Activated naive CD8-positive, alpha-beta T cell (primary cell): Measurements from ENCODE around the gene PLEKHH2.

Source experiments
- H3K27ac Mint-ChIP-seq: one replicate; pipeline ENCODE4 v1.8.0; 2021; ENCODE audit warnings: mixed read lengths
- H3K27me3 Mint-ChIP-seq: one replicate; pipeline ENCODE4 v1.8.0; 2021; ENCODE audit warnings: mixed read lengths
- H3K36me3 Mint-ChIP-seq: one replicate; pipeline ENCODE4 v1.8.0; 2021; ENCODE audit warnings: mixed read lengths
- H3K4me1 Mint-ChIP-seq: one replicate; pipeline ENCODE4 v1.8.0; 2021; ENCODE audit warnings: low read depth, mixed read lengths
- H3K4me3 Mint-ChIP-seq: one replicate; pipeline ENCODE4 v1.8.0; 2021; ENCODE audit warnings: mild to moderate bottlenecking, mixed read lengths
- H3K9me3 Mint-ChIP-seq: one replicate; pipeline ENCODE4 v1.8.0; 2021; ENCODE audit warnings: low read depth, mixed read lengths

The PLEKHH2 gene

DNA sequence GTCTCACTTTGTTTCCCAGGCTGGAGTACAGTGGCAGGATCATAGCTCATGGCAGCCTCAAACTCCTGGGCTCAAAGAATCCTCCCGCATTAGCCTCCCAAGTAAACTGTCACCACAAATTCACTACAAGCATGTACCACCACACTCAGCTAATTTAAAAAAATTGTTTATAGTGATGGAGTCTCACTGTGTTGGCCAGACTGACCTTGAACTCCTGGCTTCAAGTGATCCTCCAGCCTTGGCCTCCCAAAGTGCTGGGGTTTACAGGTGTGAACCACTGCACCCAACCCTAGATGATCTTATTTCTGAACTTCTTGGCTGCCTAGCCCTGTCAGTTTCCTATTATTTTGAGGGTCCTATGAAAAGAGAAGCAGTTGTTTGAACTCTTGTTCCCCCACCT is 151.6 kb downstream of the PLEKHH2 start:
- Mint-ChIP-seq H3K4me3 (no peak overlapping the region), H3K36me3 (peaks cover 9% of the 10 kb centered on the region), H3K4me1 (peaks cover 8% of the 10 kb centered on the region), H3K27ac (no peak overlapping the region), H3K27me3 (no peaks in the 10 kb centered on the region), H3K9me3 (no peaks in the 10 kb centered on the region)

DNA sequence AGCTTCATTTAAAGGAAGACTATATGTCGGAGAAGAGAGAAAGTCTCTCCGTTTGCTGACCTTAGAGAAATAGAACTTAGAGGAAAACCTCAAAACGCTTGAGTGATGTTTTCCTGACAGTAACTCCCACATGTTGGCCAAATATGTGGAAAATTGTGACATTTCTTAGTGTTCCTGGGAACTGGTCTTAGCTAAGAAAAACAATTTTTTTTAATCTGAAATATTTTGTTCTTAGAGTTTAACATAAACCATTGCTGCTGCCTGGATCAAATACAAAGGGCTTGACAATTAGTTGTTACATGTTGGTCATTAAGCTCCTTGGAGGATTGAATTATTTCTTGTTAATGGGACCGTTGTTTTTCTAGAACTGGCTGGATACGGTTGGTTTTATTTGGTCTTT is 153.1 kb downstream of the PLEKHH2 start:
- no peaks in the 10 kb centered on the region for H3K9me3 Mint-ChIP-seq
- H3K4me1 Mint-ChIP-seq = peaks cover 8% of the 10 kb centered on the region
- no peak overlapping the region for H3K4me3 Mint-ChIP-seq
- H3K36me3 Mint-ChIP-seq = peaks cover 9% of the 10 kb centered on the region
- H3K27me3 Mint-ChIP-seq = no peaks in the 10 kb centered on the region
- no peak overlapping the region for H3K27ac Mint-ChIP-seq

DNA sequence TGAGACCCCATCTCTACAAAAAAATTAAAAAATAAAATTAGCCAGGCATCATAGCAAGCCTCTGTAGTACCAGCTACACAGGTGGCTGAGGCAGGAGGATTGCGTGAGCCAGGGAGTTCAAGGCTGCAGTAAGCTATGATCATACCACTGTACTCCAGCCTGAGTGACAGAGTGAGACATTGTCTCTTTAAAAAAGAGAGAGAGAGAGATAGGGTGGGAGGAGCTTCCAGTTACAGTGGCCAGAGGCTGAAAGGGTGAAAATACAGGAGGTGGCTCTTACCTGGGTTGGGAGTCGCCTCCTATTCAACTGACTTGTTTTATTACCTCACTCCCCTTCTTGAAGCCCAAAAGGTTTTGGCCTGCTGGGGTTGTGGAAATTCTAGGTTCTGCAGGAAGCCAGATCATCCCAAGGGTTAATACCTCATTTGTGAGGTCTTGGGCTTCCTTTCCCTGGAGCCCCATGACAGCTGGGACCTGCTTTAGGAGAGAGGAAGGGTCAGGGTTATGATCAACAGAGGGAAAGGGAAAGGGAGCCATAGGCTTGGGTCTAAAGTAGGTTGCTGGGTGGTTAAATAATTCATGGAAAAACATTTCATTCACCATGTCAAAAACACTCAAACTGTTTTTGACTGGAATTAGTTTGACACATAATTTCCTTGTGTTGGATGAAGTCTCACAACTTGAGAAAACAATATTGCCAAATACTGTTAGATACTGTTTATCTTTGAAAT is 154.1 kb downstream of the PLEKHH2 start:
- H3K9me3 Mint-ChIP-seq = no peaks in the 10 kb centered on the region
- peaks cover 9% of the 10 kb centered on the region for H3K36me3 Mint-ChIP-seq
- no peaks in the 10 kb centered on the region for H3K27me3 Mint-ChIP-seq
- H3K27ac Mint-ChIP-seq = peak overlapping the region; percentile 50
- H3K4me3 Mint-ChIP-seq = no peak overlapping the region
- peaks cover 8% of the 10 kb centered on the region for H3K4me1 Mint-ChIP-seq

DNA sequence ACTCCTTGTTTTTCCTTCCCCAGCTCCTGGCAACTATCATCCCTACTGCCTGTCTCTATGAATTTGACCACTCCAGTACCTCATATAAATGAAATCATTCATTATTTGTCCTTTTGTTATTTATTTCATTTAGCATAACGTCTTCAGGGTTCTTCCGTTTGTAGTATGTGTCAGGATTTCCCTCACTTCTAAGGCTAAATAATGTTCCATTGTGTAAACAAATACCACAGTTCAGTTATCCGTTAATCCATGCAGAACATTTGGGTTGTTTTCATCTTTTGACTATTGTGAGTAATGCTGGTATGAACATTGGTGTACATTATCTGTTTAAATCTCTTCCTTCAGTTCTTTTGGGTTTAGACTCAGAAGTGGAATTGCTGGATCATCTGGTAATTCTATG is 155.6 kb downstream of the PLEKHH2 start:
- H3K27ac Mint-ChIP-seq = no peak overlapping the region
- H3K27me3 Mint-ChIP-seq = no peaks in the 10 kb centered on the region
- H3K4me1 Mint-ChIP-seq = peaks cover 6% of the 10 kb centered on the region
- H3K9me3 Mint-ChIP-seq = no peaks in the 10 kb centered on the region
- peaks cover 11% of the 10 kb centered on the region for H3K36me3 Mint-ChIP-seq
- H3K4me3 Mint-ChIP-seq = no peak overlapping the region

DNA sequence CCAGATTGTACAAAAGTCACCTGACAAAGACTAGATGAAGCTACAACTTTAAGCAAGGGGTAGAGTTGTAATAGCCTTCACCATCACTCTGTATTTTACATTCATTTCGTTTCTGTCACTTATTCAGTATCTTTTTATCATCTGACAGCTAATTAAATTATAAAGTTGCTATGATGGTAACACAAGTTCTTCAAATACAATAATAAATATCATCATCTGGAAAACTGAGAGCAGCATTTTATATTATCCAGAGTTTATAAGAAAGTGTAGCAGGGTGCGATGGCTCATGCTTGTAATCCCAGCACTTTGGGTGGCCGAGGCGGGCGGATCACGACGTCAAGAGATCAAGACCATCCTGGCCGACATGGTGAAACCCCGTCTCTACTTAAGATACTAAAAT is 157.9 kb downstream of the PLEKHH2 start:
- Mint-ChIP-seq H3K4me1 (no peaks in the 10 kb centered on the region), H3K4me3 (no peak overlapping the region), H3K27me3 (no peaks in the 10 kb centered on the region), H3K9me3 (no peaks in the 10 kb centered on the region), H3K36me3 (peaks cover 7% of the 10 kb centered on the region), H3K27ac (no peak overlapping the region)

DNA sequence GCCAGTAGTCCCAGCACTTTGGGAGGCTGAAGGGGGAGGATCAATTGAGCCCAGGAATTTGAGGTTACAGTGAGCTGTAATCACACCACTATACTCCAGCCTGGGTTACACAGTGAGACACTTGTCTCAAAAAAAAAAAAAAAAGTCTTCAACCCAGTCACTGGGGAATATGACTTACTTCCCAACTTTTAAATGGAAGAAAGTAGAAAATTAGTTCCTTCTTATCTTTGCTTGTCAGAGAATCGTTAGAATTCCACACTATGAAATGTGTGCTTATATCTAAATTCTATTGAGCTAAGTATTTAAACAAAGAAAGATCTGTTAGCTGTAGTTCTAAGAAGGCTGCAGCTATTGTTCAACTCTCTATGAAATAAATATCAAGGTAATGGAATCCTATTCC is 159.1 kb downstream of the PLEKHH2 start:
- Mint-ChIP-seq H3K27ac (no peak overlapping the region), H3K36me3 (peaks cover 8% of the 10 kb centered on the region), H3K4me3 (no peak overlapping the region), H3K4me1 (no peaks in the 10 kb centered on the region), H3K9me3 (no peaks in the 10 kb centered on the region), H3K27me3 (no peaks in the 10 kb centered on the region)

DNA sequence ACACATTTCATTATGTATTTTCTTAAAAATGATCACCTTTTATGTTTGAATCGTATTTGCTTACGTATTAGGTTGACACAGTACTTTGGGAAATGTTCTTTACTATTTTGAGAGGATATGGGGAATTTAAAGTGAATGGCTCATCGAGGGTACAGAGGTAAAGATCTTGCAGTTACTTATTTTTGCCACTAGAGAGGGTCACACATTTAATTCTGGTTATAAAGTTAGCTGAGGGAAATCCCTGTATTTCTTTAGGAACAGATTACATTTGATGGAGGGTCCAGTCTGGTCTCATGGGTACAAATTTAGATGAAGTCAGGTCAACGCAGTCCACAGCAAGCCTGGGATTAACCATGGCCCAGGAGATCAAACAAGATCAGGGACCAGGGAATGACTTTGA is 161.2 kb downstream of the PLEKHH2 start:
- H3K36me3 Mint-ChIP-seq = peaks cover 10% of the 10 kb centered on the region
- no peaks in the 10 kb centered on the region for H3K4me1 Mint-ChIP-seq
- no peak overlapping the region for H3K4me3 Mint-ChIP-seq
- H3K27ac Mint-ChIP-seq = no peak overlapping the region
- H3K9me3 Mint-ChIP-seq = no peaks in the 10 kb centered on the region
- no peaks in the 10 kb centered on the region for H3K27me3 Mint-ChIP-seq

DNA sequence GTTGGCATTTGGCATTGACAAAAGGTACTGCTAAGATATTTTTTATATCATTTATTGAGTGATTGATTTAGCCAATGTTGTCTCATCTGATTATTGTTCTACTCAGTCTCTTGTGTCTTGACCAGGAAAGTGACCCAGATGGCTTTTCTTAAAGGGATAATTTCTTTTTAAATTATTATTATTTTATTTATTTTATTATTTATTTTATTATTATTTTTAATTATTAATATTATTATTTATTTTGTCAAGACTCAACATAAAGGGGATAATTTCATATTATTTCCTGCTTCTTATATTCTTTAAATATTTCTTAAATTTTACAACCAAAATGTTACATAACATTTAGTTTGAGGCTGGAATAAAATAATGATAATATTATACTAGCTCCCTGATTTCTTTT is 163.8 kb downstream of the PLEKHH2 start:
- no peaks in the 10 kb centered on the region for H3K4me1 Mint-ChIP-seq
- no peaks in the 10 kb centered on the region for H3K27me3 Mint-ChIP-seq
- no peaks in the 10 kb centered on the region for H3K9me3 Mint-ChIP-seq
- peaks cover 16% of the 10 kb centered on the region for H3K36me3 Mint-ChIP-seq
- H3K4me3 Mint-ChIP-seq = no peak overlapping the region
- H3K27ac Mint-ChIP-seq = no peak overlapping the region

DNA sequence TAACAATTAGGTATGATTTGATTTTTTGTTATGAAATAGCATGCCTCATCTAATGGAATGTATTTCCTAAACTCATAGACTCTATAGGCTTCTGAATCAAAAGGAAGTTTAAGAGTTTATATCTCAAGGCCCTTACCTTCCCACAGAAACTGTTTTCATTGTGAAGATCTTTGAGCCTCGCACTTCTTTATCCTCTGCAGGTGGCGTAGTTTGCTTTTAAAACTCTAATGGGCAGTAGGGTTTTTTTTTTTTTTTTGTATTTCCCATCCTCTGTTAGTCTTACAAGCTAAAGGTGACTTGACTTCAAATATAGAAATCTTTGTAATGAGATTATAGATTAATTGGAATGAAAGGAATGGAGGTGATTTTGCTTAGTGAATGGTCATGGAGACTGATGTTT is 165.1 kb downstream of the PLEKHH2 start:
- Mint-ChIP-seq H3K27ac (no peak overlapping the region), H3K36me3 (peaks cover 14% of the 10 kb centered on the region), H3K9me3 (no peaks in the 10 kb centered on the region), H3K27me3 (no peaks in the 10 kb centered on the region), H3K4me3 (no peak overlapping the region), H3K4me1 (no peaks in the 10 kb centered on the region)

DNA sequence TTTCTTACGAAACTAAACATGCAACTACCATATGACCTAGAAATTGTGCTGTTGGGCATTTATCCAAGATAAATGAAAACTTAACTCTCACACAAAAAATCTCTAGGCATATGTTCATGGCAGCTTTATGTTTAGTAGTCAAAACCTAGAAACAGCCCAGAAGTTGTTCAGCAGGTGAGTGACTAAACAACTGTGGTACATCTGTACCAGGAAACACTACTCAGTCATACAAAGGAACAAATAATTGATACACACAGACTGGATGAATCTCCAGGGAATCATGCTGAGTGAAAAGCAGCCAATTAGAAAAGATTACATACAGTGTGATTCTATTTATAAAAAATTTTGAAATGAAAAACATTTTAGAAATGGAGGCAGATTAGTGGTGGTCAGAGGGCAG is 166.1 kb downstream of the PLEKHH2 start:
- Mint-ChIP-seq H3K4me3 (no peak overlapping the region), H3K27me3 (no peaks in the 10 kb centered on the region), H3K4me1 (no peaks in the 10 kb centered on the region), H3K27ac (no peak overlapping the region), H3K36me3 (peaks cover 14% of the 10 kb centered on the region), H3K9me3 (no peaks in the 10 kb centered on the region)

DNA sequence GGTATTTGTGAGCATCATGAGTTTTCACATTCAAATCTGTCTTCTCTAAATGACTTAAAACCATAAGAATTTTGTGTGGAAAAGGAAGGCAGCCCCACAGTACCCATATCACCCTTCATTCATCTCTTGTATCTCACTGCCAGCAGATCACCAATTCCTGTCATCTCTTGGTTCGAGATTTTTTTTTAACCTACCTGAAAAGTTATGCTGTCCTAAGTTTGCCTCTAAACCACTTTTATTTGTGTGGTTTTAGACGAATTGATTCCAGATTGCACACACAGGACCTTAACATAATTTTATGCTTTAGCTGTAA is 169.6 kb downstream of the PLEKHH2 start:
- H3K36me3 Mint-ChIP-seq = peaks cover 13% of the 10 kb centered on the region
- H3K9me3 Mint-ChIP-seq = no peaks in the 10 kb centered on the region
- H3K27me3 Mint-ChIP-seq = no peaks in the 10 kb centered on the region
- H3K27ac Mint-ChIP-seq = no peak overlapping the region
- no peak overlapping the region for H3K4me3 Mint-ChIP-seq
- no peaks in the 10 kb centered on the region for H3K4me1 Mint-ChIP-seq

DNA sequence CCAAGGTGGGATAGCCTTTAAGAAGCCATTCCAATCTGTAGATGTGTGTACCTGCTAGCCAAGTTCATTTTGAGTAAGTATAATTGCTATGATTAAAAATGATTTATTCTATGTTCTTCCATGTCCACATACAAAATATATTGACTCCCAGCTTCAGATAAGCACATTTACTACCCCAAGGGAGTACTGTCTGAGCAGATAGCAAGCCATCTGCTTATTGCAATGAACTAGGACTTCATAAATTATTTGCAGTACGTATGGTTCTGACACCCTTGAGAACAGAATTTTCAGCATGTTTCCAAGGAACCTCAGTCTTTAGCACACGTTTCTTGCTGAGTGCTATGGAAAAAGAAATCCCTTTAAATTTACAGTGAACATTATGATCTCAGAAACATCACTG is 173.4 kb downstream of the PLEKHH2 start:
- Mint-ChIP-seq H3K4me1 (no peaks in the 10 kb centered on the region), H3K27me3 (no peaks in the 10 kb centered on the region), H3K36me3 (peaks cover 6% of the 10 kb centered on the region), H3K27ac (no peak overlapping the region), H3K9me3 (peaks cover under 1% of the 10 kb centered on the region), H3K4me3 (no peak overlapping the region)

DNA sequence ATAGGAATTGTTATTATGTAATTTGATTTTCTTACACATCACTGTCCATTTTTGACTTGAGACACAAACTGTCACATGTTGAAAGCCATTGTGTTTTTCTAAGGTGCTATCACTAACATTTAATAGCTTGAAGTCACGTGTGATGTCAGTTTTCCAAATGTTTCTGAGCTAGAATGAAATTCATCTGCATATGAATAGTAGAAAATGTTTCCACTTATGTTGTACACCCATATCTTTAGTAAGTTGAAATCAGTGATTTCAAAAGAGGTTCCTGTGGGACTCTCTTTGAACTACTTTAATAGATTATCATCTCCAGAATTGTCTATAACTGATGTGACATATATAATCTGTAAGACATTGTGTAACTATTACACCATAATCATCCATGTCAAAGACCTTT is 173.8 kb downstream of the PLEKHH2 start:
- H3K27me3 Mint-ChIP-seq = no peaks in the 10 kb centered on the region
- no peaks in the 10 kb centered on the region for H3K4me1 Mint-ChIP-seq
- no peak overlapping the region for H3K27ac Mint-ChIP-seq
- no peak overlapping the region for H3K4me3 Mint-ChIP-seq
- H3K36me3 Mint-ChIP-seq = peaks cover 5% of the 10 kb centered on the region
- peaks cover 3% of the 10 kb centered on the region for H3K9me3 Mint-ChIP-seq

DNA sequence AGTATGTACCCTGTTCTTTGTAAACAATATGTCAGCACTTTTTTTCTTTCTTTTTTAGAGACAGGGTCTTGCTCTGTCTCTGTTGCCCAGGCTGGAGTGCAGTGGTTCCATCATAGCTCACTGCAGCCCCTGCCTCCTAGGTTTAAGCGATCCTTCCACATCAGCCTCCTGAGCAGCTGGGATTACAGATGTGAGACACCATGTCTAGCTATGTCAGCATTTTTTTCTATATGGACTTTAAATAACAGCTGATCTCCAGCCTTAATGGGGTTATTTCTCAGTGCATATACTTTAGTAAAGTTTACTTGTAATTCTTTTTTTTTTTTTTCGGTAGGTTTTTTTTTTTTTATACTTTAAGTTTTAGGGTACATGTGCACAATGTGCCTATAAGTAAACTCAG is 174.9 kb downstream of the PLEKHH2 start:
- H3K36me3 Mint-ChIP-seq = peaks cover 5% of the 10 kb centered on the region
- H3K4me1 Mint-ChIP-seq = no peaks in the 10 kb centered on the region
- H3K4me3 Mint-ChIP-seq = no peak overlapping the region
- no peaks in the 10 kb centered on the region for H3K27me3 Mint-ChIP-seq
- H3K9me3 Mint-ChIP-seq = peaks cover 3% of the 10 kb centered on the region
- H3K27ac Mint-ChIP-seq = no peak overlapping the region

DNA sequence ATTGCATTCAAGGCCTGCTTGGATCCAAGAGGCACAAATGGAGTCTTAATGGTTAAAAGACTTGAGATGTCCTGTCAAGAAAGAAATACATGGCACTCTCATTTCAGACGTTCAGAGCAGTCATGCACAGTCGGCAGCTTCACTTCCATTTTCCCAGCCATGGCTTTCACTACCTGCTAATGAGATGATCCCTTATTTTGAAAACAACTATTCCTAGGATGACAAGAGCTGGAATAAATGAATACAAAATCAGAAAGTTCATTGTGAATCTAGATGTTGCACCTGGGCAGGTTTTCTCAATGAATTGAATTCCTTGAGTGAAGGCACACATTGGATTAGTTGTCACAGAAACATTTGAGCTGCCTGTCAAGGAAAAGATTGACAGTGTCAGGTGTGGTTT is 175.9 kb downstream of the PLEKHH2 start:
- Mint-ChIP-seq H3K4me3 (no peak overlapping the region), H3K36me3 (peaks cover 5% of the 10 kb centered on the region), H3K4me1 (no peaks in the 10 kb centered on the region), H3K27ac (no peak overlapping the region), H3K9me3 (peaks cover 3% of the 10 kb centered on the region), H3K27me3 (no peaks in the 10 kb centered on the region)

DNA sequence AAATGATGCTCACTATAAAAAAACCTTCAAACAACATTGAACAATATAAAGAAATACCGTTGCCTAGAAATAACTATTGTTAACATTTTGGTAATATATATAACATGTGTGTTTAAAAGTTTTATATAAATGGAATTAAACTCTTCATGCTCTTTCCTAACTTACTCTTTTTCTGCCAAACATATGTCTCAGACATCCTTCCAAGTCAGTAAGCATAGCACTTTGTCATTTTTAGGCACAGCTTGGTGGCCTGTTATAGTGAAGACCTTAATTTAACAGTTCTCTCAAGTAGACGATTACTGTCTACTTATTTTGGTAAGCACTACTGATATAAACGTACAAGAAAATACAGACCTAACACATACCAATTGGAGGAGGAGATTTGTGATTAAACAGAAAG is 177.7 kb downstream of the PLEKHH2 start:
- H3K4me1 Mint-ChIP-seq = no peaks in the 10 kb centered on the region

More for the DNA sequence above, 177.7 kb downstream of the PLEKHH2 start:
- no peak overlapping the region for H3K27ac Mint-ChIP-seq
- H3K36me3 Mint-ChIP-seq = peaks cover 5% of the 10 kb centered on the region
- peaks cover 3% of the 10 kb centered on the region for H3K9me3 Mint-ChIP-seq
- H3K27me3 Mint-ChIP-seq = no peaks in the 10 kb centered on the region
- H3K4me3 Mint-ChIP-seq = no peak overlapping the region
